Skeletal muscle tissue (tissue), 4 donors: ENCODE data around the gene TNS3. TPM values are rescaled to one million over a fixed set of nuclear protein-coding genes. Genes with fewer than 3 reads are reported as not detected.
A peak's percentile ranks its signal among the peaks of the same experiment; 100 is the strongest.

Source experiments
- H3K27ac ChIP-seq: one replicate; pipeline ENCODE4 v1.7.0; 2013; ENCODE audit warnings: mild to moderate bottlenecking, low read depth, low read length, inconsistent platforms
- H3K27me3 ChIP-seq, 3 donors: one replicate each; pipeline ENCODE4 v1.7.0; 2013; ENCODE audit warnings: low read length in 3 of 3; ENCODE audit not compliant: control insufficient read depth in 3 of 3, insufficient read depth in 3 of 3
- H3K36me3 ChIP-seq, 3 donors: one replicate each; pipeline ENCODE4 v1.7.0; 2013; ENCODE audit warnings: low read length in 3 of 3; ENCODE audit not compliant: control insufficient read depth in 3 of 3, insufficient read depth in 3 of 3
- H3K4me1 ChIP-seq, 3 donors: one replicate each; pipeline ENCODE4 v1.7.0; 2013; ENCODE audit warnings: low read length in 3 of 3, mild to moderate bottlenecking in 3 of 3; ENCODE audit not compliant: control insufficient read depth in 3 of 3, insufficient read depth in 3 of 3
- H3K4me3 ChIP-seq, 3 donors: one replicate each; pipeline ENCODE4 v1.7.0; 2013; ENCODE audit warnings: low read length in 3 of 3
- H3K9ac ChIP-seq, 3 donors: one replicate each; pipeline ENCODE4 v1.7.0; 2013; ENCODE audit warnings: low read length in 3 of 3, mild to moderate bottlenecking in 3 of 3, moderate library complexity in 2 of 3, low read depth in 1 of 3
- H3K9me3 ChIP-seq, 3 donors: one replicate each; pipeline ENCODE4 v1.7.0; 2013; ENCODE audit warnings: low read length in 3 of 3; ENCODE audit not compliant: control insufficient read depth in 3 of 3
- total RNA-seq: library from RNA; depleted of rRNA; stranded (reverse); fragments of >200 nt; gene quantifications from one replicate; pipeline ENCODE4 v1.2.3, GENCODE V29; 2014
- donor health status: Osteomylitis.

The TNS3 gene
- total RNA-seq, 1 donor from 2014 or later: 33.4 TPM

DNA sequence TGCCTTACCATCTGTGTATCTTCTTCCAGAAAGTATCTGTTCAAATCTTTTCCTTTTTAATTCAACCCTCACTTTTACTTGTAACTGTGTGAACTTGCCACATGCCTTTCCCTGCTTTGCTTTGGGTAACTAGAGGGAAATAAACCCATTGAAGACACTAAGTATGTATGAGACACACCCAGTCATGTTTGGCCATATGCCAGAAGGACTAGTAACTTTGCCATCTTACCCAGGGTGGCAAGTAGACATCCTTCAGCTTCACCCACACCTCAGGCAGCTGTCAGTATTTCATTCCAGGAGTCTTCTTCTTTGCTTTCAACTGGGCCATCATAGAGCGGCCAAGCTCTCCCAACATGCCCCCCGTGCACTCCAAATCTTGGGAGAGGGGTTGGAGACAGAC is 323.1 kb downstream of the TNS3 start:
- Histone ChIP-seq H3K27ac (no peak overlapping the region), H3K36me3 (no peaks in the 10 kb centered on the region), H3K9me3 (no peaks in the 10 kb centered on the region), H3K4me3 (no peak overlapping the region), H3K4me1 (peaks cover 8 to 10% (median 10%) of the 10 kb centered on the region in 3 donors), H3K9ac (no peak overlapping the region), H3K27me3 (no peaks in the 10 kb centered on the region)

- no peaks in the 10 kb centered on the region for H3K36me3 ChIP-seq
- H3K9ac ChIP-seq: no peak overlapping the region
- no peak overlapping the region for H3K4me3 ChIP-seq
- no peak overlapping the region for H3K27ac ChIP-seq
- H3K9me3 ChIP-seq: no peaks in the 10 kb centered on the region
- no peaks in the 10 kb centered on the region for H3K27me3 ChIP-seq
- H3K4me1 ChIP-seq: peaks cover 11 to 16% (median 15%) of the 10 kb centered on the region in 3 donors
These were observed 325.9 kb downstream of the TNS3 start for GRCh38 chr7:47256016-47256415.

GRCh38 chr7:47255441-47255840 is 326.5 kb downstream of the TNS3 start:
- no peaks in the 10 kb centered on the region for H3K9me3 ChIP-seq
- H3K9ac ChIP-seq: no peak overlapping the region
- H3K36me3 ChIP-seq: no peaks in the 10 kb centered on the region
- H3K27ac ChIP-seq: no peak overlapping the region
- no peak overlapping the region for H3K4me3 ChIP-seq
- H3K4me1 ChIP-seq: peaks cover 11 to 16% (median 15%) of the 10 kb centered on the region in 3 donors
- no peaks in the 10 kb centered on the region for H3K27me3 ChIP-seq

GRCh38 chr7:47255007-47255406 is 326.9 kb downstream of the TNS3 start:
- Histone ChIP-seq H3K27me3 (no peaks in the 10 kb centered on the region), H3K27ac (no peak overlapping the region), H3K36me3 (no peaks in the 10 kb centered on the region), H3K9me3 (no peaks in the 10 kb centered on the region), H3K9ac (peak overlapping the region in 1 of 3 donors; percentile 38), H3K4me3 (no peak overlapping the region), H3K4me1 (peaks cover 11 to 16% (median 15%) of the 10 kb centered on the region in 3 donors)

- Histone ChIP-seq H3K27ac (peak overlapping the region; percentile 76), H3K4me1 (peaks cover 11 to 16% (median 15%) of the 10 kb centered on the region in 3 donors), H3K36me3 (no peaks in the 10 kb centered on the region), H3K9me3 (no peaks in the 10 kb centered on the region), H3K27me3 (no peaks in the 10 kb centered on the region), H3K4me3 (peak overlapping the region; percentile 65 to 68 (median 66)), H3K9ac (peak overlapping the region; percentile 57 to 86 (median 73))
These were observed 327.6 kb downstream of the TNS3 start for GRCh38 chr7:47254081-47254977.

DNA sequence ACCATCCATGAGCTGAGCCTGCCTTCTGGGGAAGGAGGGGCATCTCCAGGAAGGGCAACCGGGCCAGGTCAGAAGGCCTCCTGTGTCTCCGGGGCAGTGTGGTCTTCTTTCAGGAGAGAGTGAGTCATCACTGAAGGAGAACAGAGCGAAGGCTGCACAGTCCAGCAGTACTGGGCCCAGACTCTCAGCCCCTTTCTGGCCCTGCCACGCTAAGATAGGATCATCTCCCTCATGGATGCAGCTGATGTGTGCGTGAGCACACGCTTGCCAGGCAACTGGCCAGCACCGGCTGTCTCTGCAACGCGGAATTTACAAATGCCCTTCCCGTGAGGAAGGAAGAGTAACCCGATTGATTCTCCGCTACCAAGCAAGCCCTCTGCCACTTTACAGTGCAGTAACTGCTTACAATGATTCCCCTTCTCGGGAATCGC is 328.2 kb downstream of the TNS3 start:
- Histone ChIP-seq H3K4me3 (peak overlapping the region; percentile 65 to 68 (median 66)), H3K9me3 (no peaks in the 10 kb centered on the region), H3K27me3 (no peaks in the 10 kb centered on the region), H3K36me3 (no peaks in the 10 kb centered on the region), H3K9ac (peak overlapping the region; percentile 57 to 86 (median 73)), H3K27ac (peak overlapping the region; percentile 76), H3K4me1 (peaks cover 14 to 20% (median 19%) of the 10 kb centered on the region in 3 donors)

GRCh38 chr7:47252675-47253074 is 329.2 kb downstream of the TNS3 start:
- Histone ChIP-seq H3K36me3 (no peaks in the 10 kb centered on the region), H3K27ac (no peak overlapping the region), H3K27me3 (no peaks in the 10 kb centered on the region), H3K4me3 (no peak overlapping the region), H3K9me3 (no peaks in the 10 kb centered on the region), H3K4me1 (peaks cover 17 to 24% (median 21%) of the 10 kb centered on the region in 3 donors), H3K9ac (no peak overlapping the region)

DNA sequence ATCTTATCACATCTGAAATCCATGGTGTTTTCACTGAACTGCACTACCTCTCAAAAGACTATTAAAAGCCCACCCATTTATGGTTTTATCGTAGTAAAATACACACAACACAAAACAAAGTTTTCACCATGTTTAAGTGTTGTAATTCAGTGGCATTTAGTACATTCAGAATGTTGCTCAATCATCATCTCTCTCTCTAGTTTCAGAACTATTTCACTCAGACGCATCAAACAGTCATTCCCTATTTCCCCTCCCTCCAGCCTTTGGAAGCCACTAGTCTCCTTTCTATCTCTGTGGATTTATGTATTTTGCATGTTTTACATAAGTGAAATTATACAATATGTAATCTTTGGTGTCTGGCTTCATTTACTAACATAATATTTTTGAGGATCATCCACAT is 332.6 kb downstream of the TNS3 start:
- Histone ChIP-seq H3K4me1 (peaks cover 17 to 26% (median 20%) of the 10 kb centered on the region in 3 donors), H3K9me3 (no peaks in the 10 kb centered on the region), H3K36me3 (no peaks in the 10 kb centered on the region), H3K27me3 (no peaks in the 10 kb centered on the region), H3K9ac (no peak overlapping the region), H3K4me3 (no peak overlapping the region), H3K27ac (no peak overlapping the region)

- no peak overlapping the region for H3K27ac ChIP-seq
- no peaks in the 10 kb centered on the region for H3K9me3 ChIP-seq
- peaks cover 14 to 28% (median 19%) of the 10 kb centered on the region in 3 donors for H3K4me1 ChIP-seq
- H3K4me3 ChIP-seq: no peak overlapping the region
- H3K36me3 ChIP-seq: no peaks in the 10 kb centered on the region
- no peaks in the 10 kb centered on the region for H3K27me3 ChIP-seq
- H3K9ac ChIP-seq: no peak overlapping the region
These were observed 333.1 kb downstream of the TNS3 start for GRCh38 chr7:47248797-47249196.

DNA sequence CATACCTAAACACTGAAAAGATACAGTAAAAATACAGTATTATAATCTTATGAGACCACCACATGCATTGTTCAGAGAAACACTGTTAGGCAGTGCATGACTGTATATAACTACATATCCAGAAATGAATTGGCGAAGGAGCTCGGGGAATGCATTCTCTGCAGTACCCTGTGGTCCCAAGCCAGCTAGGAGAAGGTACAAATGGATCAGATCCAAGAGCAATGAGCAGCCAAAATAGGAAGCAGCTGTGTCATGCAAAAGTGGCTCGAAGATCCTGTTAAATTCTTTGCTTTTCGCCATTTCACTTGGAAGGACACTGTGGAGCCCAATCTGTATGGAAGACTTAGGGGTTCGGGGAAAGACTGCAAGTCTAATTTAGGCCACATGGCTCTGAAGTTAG is 334.8 kb downstream of the TNS3 start:
- no peaks in the 10 kb centered on the region for H3K9me3 ChIP-seq
- no peak overlapping the region for H3K27ac ChIP-seq
- no peaks in the 10 kb centered on the region for H3K36me3 ChIP-seq
- no peak overlapping the region for H3K9ac ChIP-seq
- no peak overlapping the region for H3K4me3 ChIP-seq
- H3K27me3 ChIP-seq: no peaks in the 10 kb centered on the region
- peaks cover 12 to 23% (median 13%) of the 10 kb centered on the region in 3 donors for H3K4me1 ChIP-seq
